GM21528 (cell line): Measurements from ENCODE around the gene UBE2J2.

Experiments used
- ATAC-seq: cut with Tn5 transposase; IDR thresholded peaks from one replicate; pipeline ENCODE4 v1.9.1; 2021; ENCODE audit warnings: mild to moderate bottlenecking, moderate library complexity; ENCODE audit not compliant: unreplicated experiment, low FRiP score

UBE2J2 gene

GRCh38 chr1:1242461-1243265 is 31.0 kb downstream of the UBE2J2 start:
- ATAC-seq = no peak

GRCh38 chr1:1241588-1242219 is 31.9 kb downstream of the UBE2J2 start:
- no peak for ATAC-seq

GRCh38 chr1:1240822-1241587 is 32.6 kb downstream of the UBE2J2 start:
- ATAC-seq = no peak

- ATAC-seq = no peak
Measured at GRCh38 chr1:1240348-1240732, 33.3 kb downstream of the UBE2J2 start.

GRCh38 chr1:1239614-1240347 is 33.9 kb downstream of the UBE2J2 start:
- no peak for ATAC-seq

- no peak for ATAC-seq
Measured at GRCh38 chr1:1239227-1239613, 34.4 kb downstream of the UBE2J2 start.

- ATAC-seq = no peak
Measured at GRCh38 chr1:1238702-1239178, 34.9 kb downstream of the UBE2J2 start.

- no peak for ATAC-seq
Measured at GRCh38 chr1:1237874-1238701, 35.6 kb downstream of the UBE2J2 start.

- no peak for ATAC-seq
Measured at GRCh38 chr1:1236945-1237873, 36.4 kb downstream of the UBE2J2 start.

GRCh38 chr1:1236176-1236763 is 37.4 kb downstream of the UBE2J2 start:
- ATAC-seq = no peak

GRCh38 chr1:1235016-1235744 is 38.5 kb downstream of the UBE2J2 start:
- no peak for ATAC-seq

- no peak for ATAC-seq
Measured at GRCh38 chr1:1234180-1234808, 39.4 kb downstream of the UBE2J2 start.

- ATAC-seq = no peak
Measured at GRCh38 chr1:1233567-1233892, 40.1 kb downstream of the UBE2J2 start.

GRCh38 chr1:1232796-1233566 is 40.7 kb downstream of the UBE2J2 start:
- no peak for ATAC-seq

- ATAC-seq = no peak
Measured at GRCh38 chr1:1232208-1232795, 41.4 kb downstream of the UBE2J2 start, which contains the start of gene B3GALT6. TSS of gene B3GALT6 (plus strand) at chr1:1232237. CDS start at chr1:1232279, 42 bp downstream.
